Activated gamma-delta T cell treated with Interleukin-2 at 50 U/mL for 16 hours (primary cell): ENCODE data around the gene NACAD.
"Not testable (repeated sequence)": the region's sequence is repeated elsewhere in the genome, so short reads cannot be mapped to it uniquely, and the experiment has no call there.

Source experiments
- DNase-seq: peaks from one replicate; pipeline ENCODE4 v3.0.0-alpha.2; 2020

Gene NACAD

GRCh38 chr7:45053401-45053800 lies 35.4 kb downstream of the NACAD start:
- DNase-seq, result no peak

- no peak for DNase-seq
Observed at GRCh38 chr7:45052011-45052410, 36.8 kb downstream of the NACAD start.

GRCh38 chr7:45050198-45050597 lies 38.6 kb downstream of the NACAD start:
- no peak for DNase-seq

GRCh38 chr7:45048748-45049147 lies 40.0 kb downstream of the NACAD start:
- no peak for DNase-seq

GRCh38 chr7:45044338-45044737 lies 44.4 kb downstream of the NACAD start:
- no peak for DNase-seq

- DNase-seq, result no peak
Observed at GRCh38 chr7:45039106-45039505, 49.7 kb downstream of the NACAD start.

GRCh38 chr7:45037876-45038275 lies 50.9 kb downstream of the NACAD start:
- no peak for DNase-seq

GRCh38 chr7:45036796-45037195 lies 52.0 kb downstream of the NACAD start:
- DNase-seq, result no peak

GRCh38 chr7:45036317-45036716 lies 52.5 kb downstream of the NACAD start:
- no peak for DNase-seq

- DNase-seq, result no peak
Observed at GRCh38 chr7:45035893-45036292, 52.9 kb downstream of the NACAD start.

GRCh38 chr7:45035371-45035770 lies 53.4 kb downstream of the NACAD start:
- no peak for DNase-seq

GRCh38 chr7:45034710-45035109 lies 54.1 kb downstream of the NACAD start:
- not testable (repeated sequence) for DNase-seq

GRCh38 chr7:45033931-45034290 lies 54.9 kb downstream of the NACAD start:
- no peak for DNase-seq

GRCh38 chr7:45033261-45033930 lies 55.4 kb downstream of the NACAD start:
- peak; percentile 11 for DNase-seq

- DNase-seq, result no peak
Observed at GRCh38 chr7:45032421-45032820, 56.3 kb downstream of the NACAD start.

GRCh38 chr7:45031829-45032228 lies 56.9 kb downstream of the NACAD start:
- no peak for DNase-seq
